Activated naive CD4-positive, alpha-beta T cell treated with anti-CD3 and anti-CD28 coated beads, Interleukin-2, amount 10 ng/mL, durations not matched to agents 7 days and 5 days (primary cell): Measurements from ENCODE around the gene ATP6V0D1.

ENCODE experiments used
- CTCF ChIA-PET: fragments of 350-600 bp; sonication (Branson Sonifier 250); formaldehyde crosslinking; loops from one replicate; lab custom pipeline; 2021; ENCODE audit warnings: antibody characterized with exemption; lab: Charles Lee
- DNase-seq: peaks from one replicate; pipeline ENCODE4 v3.0.0-alpha.2; 2020
- H3K27ac Mint-ChIP-seq: one replicate; pipeline ENCODE4 v1.8.0; 2021; ENCODE audit warnings: mild to moderate bottlenecking, moderate library complexity, mixed read lengths
- H3K27me3 Mint-ChIP-seq: one replicate; pipeline ENCODE4 v1.8.0; 2021; ENCODE audit warnings: mild to moderate bottlenecking, mixed read lengths
- H3K36me3 Mint-ChIP-seq: one replicate; pipeline ENCODE4 v1.8.0; 2021; ENCODE audit warnings: mixed read lengths
- H3K4me1 Mint-ChIP-seq: one replicate; pipeline ENCODE4 v1.8.0; 2021; ENCODE audit warnings: mixed read lengths
- H3K4me3 Mint-ChIP-seq: one replicate; pipeline ENCODE4 v1.8.0; 2021; ENCODE audit warnings: mild to moderate bottlenecking, moderate library complexity, mixed read lengths
- H3K9me3 Mint-ChIP-seq: one replicate; pipeline ENCODE4 v1.8.0; 2021; ENCODE audit warnings: mixed read lengths

The ATP6V0D1 gene

GRCh38 chr16:67395105-67395457 lies 85.9 kb downstream of the ATP6V0D1 start:
- Mint-ChIP-seq H3K27me3 (peaks cover 84% of the 10 kb centered on the region), H3K4me3 (no peak overlapping the region), H3K27ac (no peak overlapping the region), H3K9me3 (no peaks in the 10 kb centered on the region), H3K4me1 (peaks cover 10% of the 10 kb centered on the region), H3K36me3 (no peaks in the 10 kb centered on the region)
- CTCF ChIA-PET: interaction anchor here (1.3 kb wide), 1 partner anchor 117 kb away, joined by 3 read pairs; no protein-coding TSS in a partner anchor
- no peak for DNase-seq

- H3K9me3 Mint-ChIP-seq: no peaks in the 10 kb centered on the region
- no peaks in the 10 kb centered on the region for H3K36me3 Mint-ChIP-seq
- no peak overlapping the region for H3K27ac Mint-ChIP-seq
- DNase-seq: no peak
- CTCF ChIA-PET: interaction anchor here (1.0 to 1.3 kb wide), 3 partner anchors 113 to 196 kb away, joined by 3 read pairs; no protein-coding TSS in a partner anchor
- peaks cover 84% of the 10 kb centered on the region for H3K27me3 Mint-ChIP-seq
- H3K4me3 Mint-ChIP-seq: no peak overlapping the region
- peaks cover 10% of the 10 kb centered on the region for H3K4me1 Mint-ChIP-seq
These were observed 86.5 kb downstream of the ATP6V0D1 start for GRCh38 chr16:67394155-67395104.

DNA sequence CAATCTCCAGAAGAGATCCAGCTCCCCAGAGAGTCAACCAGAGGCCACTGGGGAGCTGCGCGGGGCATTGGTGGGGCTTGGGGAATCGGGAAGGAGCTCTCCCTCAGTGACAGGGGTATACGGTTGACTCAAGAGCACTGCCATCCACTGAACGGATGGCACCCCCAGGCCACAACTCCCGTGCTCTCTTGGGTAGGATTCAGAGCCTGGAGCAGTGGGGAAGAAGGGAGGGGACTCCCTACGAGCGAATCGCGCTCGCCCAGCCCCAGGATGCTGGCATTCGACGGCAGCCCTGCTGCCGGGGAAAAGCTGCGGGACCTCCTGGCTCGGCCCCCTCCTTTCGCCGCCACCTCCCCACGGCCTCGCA lies 87.2 kb downstream of the ATP6V0D1 start:
- Mint-ChIP-seq H3K4me1 (peaks cover 10% of the 10 kb centered on the region), H3K36me3 (no peaks in the 10 kb centered on the region), H3K27me3 (peaks cover 86% of the 10 kb centered on the region), H3K27ac (no peak overlapping the region), H3K4me3 (no peak overlapping the region), H3K9me3 (no peaks in the 10 kb centered on the region)
- CTCF ChIA-PET: interaction anchor here (1.0 to 1.8 kb wide), 5 partner anchors 9 to 196 kb away, joined by 3 to 6 read pairs (median 3); no protein-coding TSS in a partner anchor
- DNase-seq: no peak

DNA sequence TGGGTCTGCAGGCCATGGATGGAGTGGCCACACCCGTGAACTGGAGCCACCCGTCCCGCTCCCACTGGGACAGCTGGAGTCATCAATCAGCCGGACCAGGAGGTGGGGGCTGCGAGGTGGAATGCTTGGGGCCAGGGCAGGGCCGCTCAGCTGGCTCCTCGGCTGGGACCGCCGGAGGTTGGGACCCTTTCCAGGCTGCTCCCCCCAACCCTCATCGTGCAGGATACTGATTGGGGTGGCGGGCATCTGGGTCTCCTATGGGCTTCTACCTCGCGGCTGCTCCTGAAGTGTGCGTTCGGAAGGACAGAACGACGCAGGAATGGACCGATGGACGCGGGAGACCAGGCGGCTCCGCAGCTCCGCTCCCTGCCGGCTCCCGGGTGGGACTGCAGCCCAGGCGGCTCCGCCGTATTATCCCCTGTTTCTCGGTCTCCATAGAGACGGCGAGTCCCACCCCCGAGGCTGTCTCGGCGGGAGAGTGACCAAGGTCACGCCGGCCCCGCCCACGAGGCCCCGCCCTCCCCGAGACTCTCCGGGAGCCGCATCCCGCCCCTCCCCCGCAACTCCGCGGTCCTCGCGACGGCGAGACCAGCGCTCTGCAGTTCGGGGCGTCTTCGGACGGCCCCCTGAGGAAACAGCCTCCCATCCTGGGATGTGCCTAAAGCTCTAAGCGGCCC lies 87.7 kb downstream of the ATP6V0D1 start, which contains the start of gene TPPP3:
TSS of gene TPPP3 (minus strand) at position 388 of the 677 bp plus-strand sequence. CDS start 2,387 bp downstream, outside the sequence.
- CTCF ChIA-PET: interaction anchor here (1.0 to 1.8 kb wide), 6 partner anchors 9 to 195 kb away, joined by 3 to 6 read pairs (median 3); no protein-coding TSS in a partner anchor
- peaks cover 91% of the 10 kb centered on the region for H3K27me3 Mint-ChIP-seq
- peak; percentile 58 for DNase-seq

DNA sequence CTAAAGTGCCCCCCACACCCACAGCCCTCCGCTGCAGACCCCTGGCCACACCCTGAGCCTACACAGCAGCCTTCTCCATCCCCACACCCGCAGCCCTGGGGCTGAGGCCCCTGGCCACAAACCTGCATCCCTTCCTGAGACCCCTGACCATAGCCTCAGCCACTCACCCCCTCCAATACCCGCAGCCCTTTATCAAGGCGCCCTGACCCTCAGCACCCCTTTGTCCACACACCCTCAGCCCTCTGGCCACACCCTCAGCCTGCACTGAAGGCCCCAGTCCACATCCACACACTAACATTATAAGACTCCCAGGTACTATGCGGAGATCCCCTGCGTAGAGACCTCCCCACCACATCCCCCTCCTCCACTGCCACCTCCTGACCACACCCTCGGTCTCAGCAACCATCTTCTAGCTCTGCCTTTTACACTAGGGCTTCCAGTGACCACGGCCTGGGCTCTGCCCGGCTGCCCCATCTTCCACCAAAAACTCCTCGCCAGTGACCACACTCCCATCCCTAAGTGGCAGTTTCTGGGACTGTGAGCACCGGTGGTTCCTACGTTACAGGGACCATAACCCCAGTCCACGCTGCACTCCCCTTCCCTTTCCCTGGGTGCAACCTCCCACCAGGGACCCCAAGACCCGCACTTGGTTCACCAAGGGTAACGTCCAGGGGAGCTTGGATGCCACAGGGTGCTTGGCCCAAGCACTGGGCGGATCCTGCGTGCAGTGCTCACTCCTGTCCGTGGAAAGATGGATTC lies 88.5 kb downstream of the ATP6V0D1 start:
- H3K4me1 Mint-ChIP-seq: peaks cover 10% of the 10 kb centered on the region
- H3K27ac Mint-ChIP-seq: no peak overlapping the region
- peaks cover 97% of the 10 kb centered on the region for H3K27me3 Mint-ChIP-seq
- CTCF ChIA-PET: interaction anchor here (1.1 to 1.8 kb wide), 6 partner anchors 8 to 132 kb away, joined by 3 to 6 read pairs (median 3); no protein-coding TSS in a partner anchor
- H3K4me3 Mint-ChIP-seq: no peak overlapping the region
- no peaks in the 10 kb centered on the region for H3K36me3 Mint-ChIP-seq
- H3K9me3 Mint-ChIP-seq: no peaks in the 10 kb centered on the region
- DNase-seq: no peak

More for the DNA sequence above, 87.7 kb downstream of the ATP6V0D1 start, which contains the start of gene TPPP3:
- H3K4me3 Mint-ChIP-seq: no peak within 1 kb of the TSS
- H3K4me1 Mint-ChIP-seq: peaks cover 10% of the 10 kb centered on the region
- H3K27ac Mint-ChIP-seq: no peak within 1 kb of the TSS
- no peaks in the 10 kb centered on the region for H3K36me3 Mint-ChIP-seq
- no peaks in the 10 kb centered on the region for H3K9me3 Mint-ChIP-seq

- no peak for DNase-seq
- Mint-ChIP-seq H3K4me1 (peaks cover 10% of the 10 kb centered on the region), H3K27ac (no peak overlapping the region), H3K9me3 (no peaks in the 10 kb centered on the region), H3K4me3 (no peak overlapping the region), H3K36me3 (no peaks in the 10 kb centered on the region), H3K27me3 (peaks cover 97% of the 10 kb centered on the region)
- CTCF ChIA-PET: interaction anchor here (0.8 to 4.2 kb wide), 5 partner anchors 8 to 131 kb away, joined by 3 to 18 read pairs (median 4); no protein-coding TSS in a partner anchor
These were observed 89.3 kb downstream of the ATP6V0D1 start for GRCh38 chr16:67391424-67392300.

DNA sequence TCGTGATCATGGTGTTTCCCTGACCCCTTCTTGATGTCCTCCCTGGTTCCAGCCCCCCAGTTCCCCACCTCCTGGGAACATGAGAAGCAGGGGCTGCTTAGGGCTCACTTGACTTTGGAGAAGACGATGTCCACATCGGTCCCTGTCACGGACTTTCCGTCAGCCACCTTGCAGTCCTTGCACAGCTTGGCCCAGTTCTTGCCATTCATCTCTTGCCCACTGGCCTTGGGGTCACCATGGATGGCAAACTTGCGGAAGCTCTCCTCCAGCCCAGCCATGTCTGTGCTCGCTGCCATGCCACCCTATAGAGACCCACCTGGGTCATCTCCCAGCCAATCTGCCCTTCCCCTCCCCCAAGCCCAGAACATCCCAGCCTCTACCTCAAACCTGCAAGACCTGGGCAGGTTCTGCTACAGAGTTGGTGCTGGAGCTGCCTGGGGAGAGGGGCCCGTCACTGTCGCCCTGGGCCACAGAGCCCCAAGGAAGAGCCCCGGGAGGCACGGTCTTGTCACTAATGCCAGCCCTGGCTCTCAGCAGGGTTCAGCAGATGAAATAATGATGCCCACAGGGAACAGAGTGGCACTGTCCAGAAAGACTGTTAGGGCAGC lies 90.0 kb downstream of the ATP6V0D1 start:
- no peak for DNase-seq
- H3K9me3 Mint-ChIP-seq: no peaks in the 10 kb centered on the region
- H3K27ac Mint-ChIP-seq: no peak overlapping the region
- H3K27me3 Mint-ChIP-seq: peaks cover 95% of the 10 kb centered on the region
- CTCF ChIA-PET: interaction anchor here (0.8 to 4.2 kb wide), 4 partner anchors 8 to 130 kb away, joined by 3 to 18 read pairs (median 4); no protein-coding TSS in a partner anchor
- H3K36me3 Mint-ChIP-seq: no peaks in the 10 kb centered on the region
- H3K4me1 Mint-ChIP-seq: peaks cover 10% of the 10 kb centered on the region
- H3K4me3 Mint-ChIP-seq: no peak overlapping the region

DNA sequence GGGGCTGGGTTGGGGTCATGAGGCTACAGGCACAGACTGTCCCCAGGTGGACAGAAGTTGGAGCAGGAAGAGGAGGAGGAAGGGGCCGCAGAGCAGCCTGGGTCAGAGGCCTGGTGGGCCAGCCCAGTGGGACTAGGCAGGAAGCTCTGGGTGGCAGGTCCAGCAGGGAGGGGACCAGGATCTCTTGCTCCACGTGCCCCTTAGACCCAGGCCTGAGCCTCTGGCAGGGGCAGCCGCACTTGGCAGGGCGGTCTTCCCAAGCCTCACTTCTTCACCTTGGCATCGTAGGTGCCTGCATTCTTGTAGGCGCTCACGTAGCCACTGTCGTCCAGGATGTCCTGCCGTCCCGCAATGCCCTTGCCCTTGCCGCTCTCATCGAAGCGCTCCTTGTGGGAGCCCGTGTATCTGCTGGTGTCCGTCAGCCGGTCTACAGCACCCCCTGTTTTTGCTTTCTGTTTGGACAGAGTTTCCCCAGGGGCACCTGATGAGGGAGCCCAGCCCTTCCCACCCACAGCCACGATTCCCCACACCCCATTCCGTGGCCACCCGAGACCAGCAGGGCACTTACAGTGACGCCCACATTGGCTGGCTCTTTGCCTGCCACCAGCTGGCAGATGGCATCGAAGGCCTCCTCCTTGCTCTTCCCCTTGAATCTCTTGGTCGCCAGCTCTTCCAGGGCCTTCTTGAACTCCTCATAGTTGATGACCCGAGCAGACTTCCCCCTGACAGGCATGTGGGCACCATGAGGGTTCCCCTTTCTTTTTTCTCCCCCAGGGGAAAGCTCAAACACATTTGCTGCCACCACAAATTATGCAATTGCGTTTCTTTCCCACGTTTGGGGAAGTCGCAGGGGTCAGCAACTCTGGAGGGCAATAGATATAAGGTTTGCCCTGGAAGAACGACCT lies 90.8 kb downstream of the ATP6V0D1 start:
- CTCF ChIA-PET: interaction anchor here (4.2 kb wide), 1 partner anchor 9 kb away, joined by 18 read pairs; no protein-coding TSS in a partner anchor
- H3K4me3 Mint-ChIP-seq: no peak overlapping the region

GRCh38 chr16:67388591-67388990 lies 92.4 kb downstream of the ATP6V0D1 start:
- no peak for DNase-seq
- H3K27me3 Mint-ChIP-seq: peaks cover 90% of the 10 kb centered on the region
- H3K27ac Mint-ChIP-seq: no peak overlapping the region
- no peak overlapping the region for H3K4me3 Mint-ChIP-seq
- H3K9me3 Mint-ChIP-seq: no peaks in the 10 kb centered on the region
- no peaks in the 10 kb centered on the region for H3K36me3 Mint-ChIP-seq
- CTCF ChIA-PET: interaction anchor here (4.2 kb wide), 1 partner anchor 11 kb away, joined by 18 read pairs; no protein-coding TSS in a partner anchor
- H3K4me1 Mint-ChIP-seq: peaks cover 3% of the 10 kb centered on the region

More for the DNA sequence above, 90.8 kb downstream of the ATP6V0D1 start:
- no peak overlapping the region for H3K27ac Mint-ChIP-seq
- DNase-seq: no peak
- H3K9me3 Mint-ChIP-seq: no peaks in the 10 kb centered on the region
- no peaks in the 10 kb centered on the region for H3K36me3 Mint-ChIP-seq
- peaks cover 10% of the 10 kb centered on the region for H3K4me1 Mint-ChIP-seq
- H3K27me3 Mint-ChIP-seq: peaks cover 95% of the 10 kb centered on the region

GRCh38 chr16:67388191-67388590 lies 92.8 kb downstream of the ATP6V0D1 start:
- H3K4me3 Mint-ChIP-seq: no peak overlapping the region
- H3K27ac Mint-ChIP-seq: no peak overlapping the region
- H3K9me3 Mint-ChIP-seq: no peaks in the 10 kb centered on the region
- H3K27me3 Mint-ChIP-seq: peaks cover 86% of the 10 kb centered on the region
- H3K36me3 Mint-ChIP-seq: no peaks in the 10 kb centered on the region
- CTCF ChIA-PET: interaction anchor here (0.6 to 4.2 kb wide), 2 partner anchors 11 to 112 kb away, joined by 3 to 18 read pairs; no protein-coding TSS in a partner anchor
- peaks cover 2% of the 10 kb centered on the region for H3K4me1 Mint-ChIP-seq
- no peak for DNase-seq
